ENCODE results near the gene CDC20B.
A peak's percentile ranks its signal among the peaks of the same experiment; 100 is the strongest.
"Not testable (repeated sequence)": the region's sequence is repeated elsewhere in the genome, so short reads cannot be mapped to it uniquely, and the experiment has no call there.

CDC20B gene

DNA sequence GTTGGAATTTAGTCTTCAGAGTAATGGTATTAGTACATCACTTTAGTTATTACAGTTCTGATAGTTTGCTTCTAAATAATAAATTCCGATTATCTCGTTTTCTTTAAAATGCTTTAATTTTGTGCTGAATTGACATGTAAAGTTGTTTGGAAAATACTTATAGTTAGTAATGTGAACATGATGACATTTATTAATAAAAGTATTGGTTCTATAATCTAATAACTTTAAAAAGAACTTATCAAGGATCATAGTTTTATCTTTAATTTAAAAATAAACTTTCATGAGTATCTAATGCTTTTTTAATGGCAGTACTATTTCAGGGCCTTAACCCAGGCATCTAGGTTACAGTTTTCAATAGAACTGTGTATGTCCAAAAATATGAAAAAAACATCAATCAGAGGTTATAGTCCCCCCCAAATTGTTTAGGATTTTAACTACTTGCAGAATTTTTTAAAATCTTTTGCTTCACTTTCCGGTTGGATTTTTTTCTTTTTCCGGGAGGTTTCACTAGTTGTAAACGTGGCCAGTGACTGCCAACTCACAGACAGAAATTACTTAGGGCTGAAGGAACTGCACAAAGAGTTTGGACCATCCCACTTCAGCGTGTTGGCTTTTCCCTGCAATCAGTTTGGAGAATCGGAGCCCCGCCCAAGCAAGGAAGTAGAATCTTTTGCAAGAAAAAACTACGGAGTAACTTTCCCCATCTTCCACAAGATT is 12.3 kb downstream of the CDC20B start:
- DNase-seq = no peak

DNA sequence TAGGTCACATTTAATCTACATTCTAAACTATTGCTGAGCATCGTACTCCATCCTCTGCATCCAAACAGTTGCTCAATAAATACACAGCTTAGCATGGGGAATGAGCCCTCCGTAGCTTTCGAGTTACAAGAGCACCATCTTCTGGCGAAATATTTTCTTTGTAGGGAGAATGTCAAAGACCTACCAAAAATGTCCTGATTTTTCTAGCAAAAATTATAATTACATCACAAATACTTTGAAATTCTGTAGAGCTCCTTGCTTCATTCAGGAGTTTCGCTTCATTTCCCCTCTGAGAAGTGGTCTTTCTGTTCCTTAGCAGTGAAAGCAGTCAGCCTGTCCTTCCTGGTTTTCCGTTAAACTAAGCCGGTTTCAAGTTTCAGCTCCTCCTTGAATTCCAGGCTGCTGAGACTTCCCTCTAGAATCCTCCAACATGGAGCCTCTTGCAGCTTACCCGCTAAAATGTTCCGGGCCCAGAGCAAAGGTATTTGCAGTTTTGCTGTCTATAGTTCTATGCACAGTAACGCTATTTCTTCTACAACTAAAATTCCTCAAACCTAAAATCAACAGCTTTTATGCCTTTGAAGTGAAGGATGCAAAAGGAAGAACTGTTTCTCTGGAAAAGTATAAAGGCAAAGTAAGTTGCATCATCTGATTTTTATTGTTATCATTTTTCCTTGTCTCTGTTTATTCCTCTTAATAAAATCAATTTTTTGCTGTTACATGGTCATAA is 13.0 kb downstream of the CDC20B start, which contains the start of gene GPX8:
Gene GPX8 (plus strand): TSS at position 409 of the 730 bp plus-strand sequence. CDS start 22 bp downstream, at position 431.
- DNase-seq = no peak

DNA sequence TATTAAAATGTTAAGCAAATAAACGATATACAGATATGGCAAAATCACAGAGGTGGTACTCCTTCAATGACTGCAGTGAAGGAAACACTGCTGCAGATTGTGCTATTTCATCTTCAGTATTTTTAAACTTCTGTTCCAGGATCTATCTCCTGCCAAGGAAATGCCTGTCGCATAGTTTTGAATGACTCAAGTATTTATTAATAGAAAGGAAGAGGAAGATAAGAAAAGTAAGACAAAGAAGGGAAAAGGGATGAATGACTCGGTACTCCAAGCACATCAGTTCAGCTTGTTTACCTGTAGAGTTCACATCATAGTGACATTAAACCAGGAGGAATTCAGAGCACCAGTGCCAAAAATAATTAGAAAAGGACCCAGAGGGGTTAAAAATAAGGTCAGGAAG is 18.1 kb downstream of the CDC20B start:
- no peak for DNase-seq

DNA sequence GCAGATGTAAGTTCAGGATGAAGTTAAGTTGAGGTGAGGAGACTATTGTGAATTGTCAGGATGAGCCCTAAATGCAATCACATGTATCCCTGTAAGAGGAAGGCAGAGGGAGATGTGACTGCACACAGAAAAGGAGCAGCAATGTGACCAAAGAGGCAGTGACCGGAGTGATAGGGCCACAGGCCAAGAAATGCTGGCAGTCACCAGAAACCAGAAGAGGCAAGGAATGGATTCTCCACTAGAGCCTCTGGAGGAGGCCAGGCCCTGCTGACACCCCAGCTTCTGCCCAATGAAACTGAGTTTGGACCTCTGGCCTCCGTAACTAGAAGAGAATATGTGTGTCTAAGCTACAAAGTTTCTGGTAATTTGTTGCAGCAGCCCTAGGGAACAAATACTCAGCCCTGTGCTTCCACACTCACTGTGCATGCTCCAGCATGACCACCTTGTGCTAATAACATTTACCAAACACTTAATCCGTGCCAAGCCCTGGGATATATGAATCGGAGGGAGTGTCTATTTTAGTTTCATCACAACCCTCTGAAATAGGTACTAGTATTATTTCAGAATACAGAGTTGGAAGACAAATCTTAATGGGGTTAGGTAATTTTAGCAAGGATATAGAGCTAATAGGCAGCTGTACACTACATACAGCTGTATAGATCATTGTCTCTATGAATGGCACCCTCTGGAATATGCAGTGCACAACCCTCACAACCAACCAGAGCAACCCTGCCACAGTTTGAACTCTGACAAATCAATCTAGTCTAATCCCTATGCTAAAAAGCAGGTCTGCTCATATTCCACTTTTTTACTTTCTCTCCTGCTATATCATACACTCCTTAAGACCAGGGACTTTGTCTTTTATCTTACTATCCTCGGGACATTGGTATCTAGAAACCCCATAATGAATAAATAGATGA is 20.8 kb downstream of the CDC20B start:
- no peak for DNase-seq

DNA sequence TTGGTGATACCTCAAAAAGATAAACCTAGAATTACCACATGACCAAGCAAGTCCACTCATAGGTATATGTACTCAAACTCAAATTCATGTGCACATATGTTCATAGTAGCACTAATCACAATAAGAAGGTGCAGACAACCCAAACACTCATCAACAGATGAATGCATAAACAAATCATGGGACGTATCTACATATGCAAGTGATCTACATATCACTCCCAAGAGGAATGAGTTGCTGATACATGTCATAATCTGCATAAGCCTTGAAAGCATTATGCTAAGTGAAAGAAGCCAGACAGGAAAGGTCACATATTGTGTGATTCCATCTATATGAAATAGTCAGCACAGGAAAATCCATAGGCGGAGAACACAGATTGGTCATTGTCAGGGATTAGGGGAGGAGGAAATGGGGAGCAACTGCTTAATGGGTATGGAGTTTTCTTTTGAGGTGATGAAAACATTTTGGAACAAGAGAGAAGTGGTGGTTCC is 23.6 kb downstream of the CDC20B start:
- no peak for DNase-seq

DNA sequence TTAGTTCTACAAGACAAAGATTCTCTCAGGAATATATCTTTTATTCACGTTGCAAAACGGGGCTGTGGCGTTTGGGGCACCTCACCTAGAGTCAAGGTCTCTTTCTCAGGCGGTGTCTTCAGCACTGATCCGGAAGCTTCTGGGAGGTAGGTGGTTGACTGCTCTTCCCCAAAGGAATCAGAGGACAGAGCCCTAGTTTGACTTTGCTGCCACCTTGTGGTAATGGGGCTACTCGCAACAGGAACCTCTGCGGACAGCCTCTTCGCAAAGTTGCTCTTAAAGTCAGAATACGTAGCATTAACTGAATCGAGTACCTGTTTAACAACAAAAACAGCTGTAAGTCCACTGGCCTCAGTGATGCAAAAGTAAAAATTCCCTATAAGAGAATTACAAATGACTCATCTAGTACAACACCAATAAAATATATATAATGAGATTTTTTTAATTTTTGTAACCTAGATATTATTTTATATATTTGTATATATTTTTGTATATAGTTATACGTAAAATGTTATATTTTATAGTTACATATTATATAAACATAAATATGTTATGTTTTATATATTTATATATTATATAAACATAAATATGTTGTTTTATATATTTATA is 26.3 kb downstream of the CDC20B start:
- DNase-seq = peak; percentile 75

DNA sequence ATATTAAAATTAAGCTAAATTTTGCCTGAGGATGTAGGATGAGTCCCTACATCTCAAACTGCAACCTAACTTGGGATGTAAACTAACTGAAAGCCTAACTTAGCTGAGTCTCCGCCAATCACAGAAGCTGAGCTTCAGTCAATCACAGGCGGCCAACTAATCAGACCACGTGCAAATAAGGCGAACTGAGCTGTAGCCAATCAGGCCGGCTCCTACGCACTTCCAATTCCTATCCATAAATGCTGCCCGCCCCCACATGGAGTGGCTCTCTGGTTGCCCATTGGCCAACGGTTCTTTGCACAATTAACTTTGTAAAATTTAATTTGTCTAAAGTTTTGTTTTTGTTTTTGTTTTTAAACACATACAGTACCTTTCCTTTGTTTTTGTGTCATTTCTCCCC is 26.9 kb downstream of the CDC20B start:
- DNase-seq = no peak

DNA sequence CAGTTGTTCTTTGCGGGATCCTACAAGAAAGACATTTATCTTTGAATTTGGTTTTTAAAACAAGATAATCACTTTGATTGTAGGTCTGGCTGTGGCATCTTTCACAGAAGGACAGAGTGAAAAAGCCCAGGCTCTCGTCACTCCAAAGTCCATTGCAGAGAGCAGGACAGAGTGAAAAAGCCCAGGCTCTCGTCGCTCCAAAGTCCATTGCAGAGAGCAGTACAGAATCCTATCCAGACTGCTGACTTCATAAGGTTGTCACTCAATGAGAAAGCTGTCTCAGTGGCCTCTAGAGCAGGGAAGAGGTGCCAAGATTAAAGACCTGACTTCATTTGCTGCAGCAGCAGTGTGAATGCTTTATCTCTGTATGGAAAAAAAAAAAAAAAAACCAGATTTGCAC is 29.4 kb downstream of the CDC20B start:
- DNase-seq = no peak

DNA sequence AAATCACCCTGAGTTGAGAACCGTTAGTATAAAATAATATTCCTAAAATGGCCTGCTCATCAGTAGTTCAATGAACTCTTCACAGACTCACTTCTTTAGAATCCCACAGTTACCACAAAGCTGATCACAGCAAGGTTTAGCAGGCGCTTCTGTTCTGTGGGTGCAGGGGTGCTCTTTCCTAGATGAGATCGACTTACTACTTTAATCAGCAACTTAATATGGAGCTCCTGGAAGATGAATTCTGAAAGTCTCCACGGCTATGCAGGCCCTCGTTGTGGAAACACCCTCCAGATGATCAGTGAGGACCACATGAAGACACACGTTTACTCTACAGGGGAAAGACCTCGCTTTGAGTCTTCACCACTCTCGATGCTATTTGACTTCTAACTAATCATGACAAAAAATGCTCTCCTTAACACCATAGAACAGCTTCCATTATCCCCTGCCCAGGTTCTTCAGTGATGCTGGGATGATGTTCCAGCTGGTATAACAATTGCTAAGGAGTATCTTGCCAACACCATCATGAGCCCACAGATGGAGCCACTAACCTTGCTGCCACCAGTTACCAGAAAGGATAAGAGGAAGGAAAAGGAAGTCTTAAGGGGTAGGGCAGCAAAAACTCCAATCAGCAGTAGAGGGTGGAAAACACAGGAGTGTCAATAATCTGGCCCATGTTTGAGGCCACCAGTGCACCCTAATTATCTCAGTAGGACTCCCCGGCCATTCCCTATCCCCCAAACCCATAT is 30.9 kb downstream of the CDC20B start:
- no peak for DNase-seq

DNA sequence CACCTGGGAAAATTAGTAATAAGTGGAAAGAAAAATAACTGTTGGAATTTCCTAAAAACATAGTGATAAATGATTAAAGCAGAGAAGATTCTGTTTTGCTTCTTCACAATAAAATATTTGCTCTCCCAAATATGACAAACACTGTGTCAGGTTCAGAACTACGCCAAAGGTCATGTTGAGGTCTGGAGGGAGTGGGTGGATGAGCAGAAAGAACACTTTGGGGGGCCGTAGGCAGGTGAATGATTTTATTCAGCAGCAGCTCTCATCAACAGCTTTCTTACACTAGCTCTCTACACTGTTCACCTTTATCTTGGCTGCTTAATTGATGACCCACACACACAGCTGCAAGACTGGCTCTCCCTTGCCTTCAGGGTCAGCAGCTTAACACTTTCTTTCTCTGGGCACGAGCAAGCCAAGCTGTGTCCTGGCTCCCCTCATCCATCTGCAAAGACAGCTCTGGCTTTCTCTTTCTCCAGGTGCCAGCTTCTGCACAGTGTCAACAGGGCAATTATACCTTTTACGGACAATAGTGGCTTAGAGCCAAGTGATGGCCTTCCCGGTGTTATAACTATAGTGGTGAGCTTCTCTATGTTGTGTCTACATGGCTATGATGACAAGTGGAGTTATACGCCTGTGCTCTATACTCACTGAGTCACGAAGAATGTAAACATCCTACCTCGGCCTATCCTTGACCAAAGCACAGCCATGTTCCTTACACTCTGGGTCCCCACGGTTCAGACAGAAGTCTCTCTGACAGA is 31.9 kb downstream of the CDC20B start:
- no peak for DNase-seq

DNA sequence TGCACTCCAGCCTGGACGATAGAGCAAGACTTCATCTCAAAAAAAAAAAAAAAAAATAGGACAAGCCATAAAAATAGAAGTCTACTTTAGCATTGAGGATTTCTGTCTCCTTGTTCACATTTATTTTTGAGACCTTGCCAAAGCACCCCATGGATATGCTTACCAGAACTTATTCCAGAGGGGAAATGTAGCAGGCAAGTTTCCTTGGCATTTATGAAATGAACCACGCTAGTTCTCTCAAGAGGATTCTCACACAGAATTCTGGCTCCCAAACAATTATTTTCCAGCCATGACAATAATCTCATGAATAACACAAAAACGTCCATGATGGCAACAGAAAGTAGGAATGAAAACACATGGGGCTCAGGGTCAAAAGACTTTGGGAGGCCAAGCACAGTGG is 36.5 kb downstream of the CDC20B start:
- DNase-seq = no peak

DNA sequence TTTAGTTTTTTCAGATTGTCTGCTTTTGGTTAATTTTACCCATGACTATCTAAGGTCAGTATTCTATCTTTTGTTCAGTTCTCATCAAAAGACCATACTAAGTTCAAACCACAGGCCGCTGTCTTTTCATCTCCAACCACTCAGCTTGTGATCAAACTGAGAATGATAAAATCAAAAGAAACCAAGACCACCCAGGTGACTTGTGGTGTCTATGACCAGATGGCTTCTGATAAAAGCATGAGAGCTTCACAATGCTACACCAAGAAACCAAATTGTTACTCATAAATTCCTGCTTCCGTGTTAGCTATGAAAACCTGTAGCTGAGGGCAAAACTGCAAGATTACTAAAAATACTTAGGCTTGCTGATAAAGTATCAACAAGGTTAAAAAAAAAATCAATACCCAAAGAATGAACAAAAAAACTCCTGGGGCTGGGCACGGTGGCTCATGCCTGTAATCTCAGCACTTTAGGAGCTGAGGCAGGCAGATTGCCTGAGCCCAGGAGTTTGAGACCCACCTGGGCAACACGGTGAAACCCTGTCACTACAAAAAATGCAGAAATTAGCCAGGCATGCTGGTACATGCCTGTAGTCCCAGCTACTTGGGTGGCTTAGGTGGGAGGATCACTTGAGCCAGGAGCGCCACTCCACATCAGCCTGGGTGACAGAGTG is 38.8 kb downstream of the CDC20B start:
- no peak for DNase-seq

DNA sequence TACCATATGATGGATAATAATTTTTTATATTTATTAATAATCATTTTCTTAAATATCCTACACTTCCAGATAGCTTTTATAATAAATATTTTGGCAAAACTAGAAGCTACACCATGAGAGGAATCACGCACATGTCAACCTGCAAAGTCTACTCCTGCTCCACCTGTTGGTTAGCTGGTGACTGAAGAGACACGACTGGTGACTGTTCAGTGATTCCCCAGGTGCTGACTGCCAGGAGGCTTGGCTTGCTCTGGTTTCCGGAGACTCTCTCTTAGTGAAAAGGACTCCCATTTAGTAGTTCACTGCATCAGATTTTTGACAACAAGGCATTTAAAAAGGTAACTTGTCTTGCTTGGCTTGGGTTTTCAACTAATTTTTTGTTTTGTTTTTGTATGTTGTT is 49.6 kb downstream of the CDC20B start:
- DNase-seq = no peak

DNA sequence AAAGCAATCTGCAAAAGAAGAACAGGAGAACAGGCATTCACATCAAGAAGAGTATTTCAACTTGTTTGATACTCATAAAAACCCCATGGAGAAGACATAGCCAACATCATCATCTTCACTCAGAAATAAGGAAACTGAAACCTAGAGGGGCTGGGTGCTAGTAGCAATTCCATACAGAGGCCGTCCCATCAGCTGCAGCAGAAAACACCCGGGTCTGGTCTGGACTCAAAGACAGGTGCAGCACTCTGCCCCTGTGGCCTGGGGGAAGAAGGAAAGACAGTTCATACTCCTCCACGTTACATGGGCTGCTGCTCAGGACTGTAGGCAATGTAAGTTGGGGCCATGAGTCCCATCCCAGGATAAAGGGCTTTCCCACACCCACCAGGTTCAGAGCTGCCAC is 58.9 kb downstream of the CDC20B start:
- DNase-seq = no peak

DNA sequence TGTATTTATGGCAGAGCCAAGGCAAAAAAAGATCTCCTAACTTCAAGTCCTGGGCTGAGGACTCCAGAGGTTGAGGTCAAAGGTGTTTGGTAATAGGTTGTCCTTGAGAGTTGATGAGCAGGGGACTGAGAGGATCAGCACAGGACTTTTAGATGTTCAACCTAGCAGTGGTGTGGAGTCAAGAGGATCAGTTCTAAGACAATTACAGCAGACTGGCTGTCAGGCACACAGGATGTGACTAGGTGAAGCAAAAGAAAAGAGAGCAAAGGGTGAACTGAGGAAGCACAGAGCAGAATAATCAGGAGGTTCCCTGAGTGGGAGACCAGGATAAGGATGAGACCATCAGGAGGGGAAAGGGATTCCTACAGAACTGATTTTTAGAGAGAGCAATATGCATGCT is 59.6 kb downstream of the CDC20B start:
- no peak for DNase-seq

DNA sequence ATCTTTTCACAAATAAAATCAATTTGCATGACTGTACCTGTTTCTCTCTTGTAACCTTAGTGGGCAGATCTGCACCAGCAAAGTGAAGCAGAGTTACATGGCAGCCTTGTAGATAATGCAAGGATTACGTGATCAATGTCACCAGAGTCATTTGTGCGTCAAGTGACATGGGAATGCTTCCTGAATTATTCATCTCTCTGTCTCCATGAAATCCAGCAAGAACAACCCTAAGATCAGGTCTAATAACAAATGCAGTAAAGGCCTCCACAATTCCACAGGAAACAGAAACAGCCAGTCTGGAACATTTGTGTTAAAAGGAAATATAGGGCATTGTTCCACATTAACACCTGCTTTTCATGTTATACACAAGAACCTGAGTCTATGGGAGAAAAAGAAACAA is 62.8 kb downstream of the CDC20B start:
- DNase-seq = no peak

DNA sequence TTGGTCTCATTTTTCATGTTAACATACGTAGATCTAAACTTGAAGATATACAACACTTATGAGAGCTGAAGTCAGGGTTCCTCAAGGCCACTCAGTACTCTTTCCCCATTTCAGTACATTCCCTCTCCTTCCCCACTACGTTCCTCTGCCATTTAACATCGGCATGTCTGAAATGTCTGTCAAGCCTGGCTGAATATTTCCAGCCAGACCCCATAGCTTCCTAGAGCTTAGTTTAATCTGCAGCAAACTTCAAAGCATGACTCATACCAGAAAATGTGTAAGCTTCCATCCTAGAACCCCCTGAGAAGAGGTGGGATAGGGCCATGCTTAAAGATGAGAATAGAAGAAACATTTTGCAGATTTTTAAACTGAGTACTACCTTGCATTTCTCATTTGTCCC is 64.3 kb downstream of the CDC20B start:
- DNase-seq = no peak

DNA sequence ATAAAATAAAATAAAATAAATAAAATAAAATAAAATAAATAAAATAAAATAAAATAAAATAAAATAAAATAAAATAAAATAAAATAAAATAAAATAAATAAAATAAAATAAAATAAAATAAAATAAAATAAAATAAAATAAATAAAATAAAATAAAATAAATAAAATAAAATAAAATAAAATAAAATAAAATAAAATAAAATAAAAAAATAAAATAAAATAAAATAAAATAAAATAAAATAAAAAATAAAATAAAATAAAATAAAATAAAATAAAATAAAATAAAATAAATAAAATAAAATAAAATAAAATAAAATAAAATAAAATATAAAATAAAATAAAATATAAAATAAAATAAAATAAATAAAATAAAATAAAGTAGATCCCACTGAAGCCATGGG is 67.0 kb downstream of the CDC20B start:
- DNase-seq = not testable (repeated sequence)

DNA sequence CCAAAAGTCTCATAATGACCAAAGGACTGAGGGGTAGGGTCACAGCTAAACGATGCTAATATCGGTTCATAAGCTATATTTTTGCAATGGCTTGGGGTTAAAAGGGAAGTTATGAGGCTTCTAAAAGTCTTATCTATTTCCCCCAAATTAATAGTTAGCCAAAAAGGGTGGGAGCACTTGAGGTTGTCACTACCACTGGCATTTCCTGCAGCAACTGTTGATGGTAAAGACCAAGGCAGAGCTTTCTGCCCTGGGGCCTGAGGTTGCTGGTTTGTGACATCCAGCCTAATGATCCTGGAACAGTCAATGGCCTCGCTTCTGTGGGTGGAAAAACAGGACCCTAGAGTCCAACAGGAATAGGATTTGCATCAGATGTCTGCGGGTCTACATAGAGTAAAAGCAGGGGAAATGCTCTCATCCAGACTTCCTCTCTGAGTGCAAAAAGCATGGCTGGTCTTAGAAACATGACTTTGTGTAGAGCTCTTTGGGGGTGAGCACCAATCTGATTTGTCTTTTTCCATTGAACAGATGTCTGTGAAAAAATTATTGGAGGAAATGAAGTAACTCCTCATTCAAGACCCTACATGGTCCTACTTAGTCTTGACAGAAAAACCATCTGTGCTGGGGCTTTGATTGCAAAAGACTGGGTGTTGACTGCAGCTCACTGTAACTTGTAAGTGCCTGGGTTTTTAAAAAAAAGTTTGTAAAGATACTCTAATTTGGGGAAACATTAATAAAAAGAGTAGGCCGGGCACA is 67.9 kb downstream of the CDC20B start:
- no peak for DNase-seq
